Panc1 (cell line): ENCODE measurements around the gene PLS3. TPM values are rescaled to one million over a fixed set of nuclear protein-coding genes. Genes with fewer than 3 reads are reported as not detected.

ENCODE experiments used
- ATAC-seq: fragments of 200-7000 bp; cut with Tn5 transposase; 2 replicates; pipeline ENCODE4 v1.9.1; 2020; ENCODE audit warnings: mild to moderate bottlenecking, moderate library complexity
- BruUV-seq: library from RNA; stranded (reverse); fragments of 400-500 nt; replicated peaks from 2 replicates; lab custom pipeline; 2021; lab: Mats Ljungman, UMichigan
- CTCF ChIA-PET: fragments of 300-600 bp; sonication (Branson Sonifier 250); formaldehyde crosslinking; loops from one replicate; lab custom pipeline; 2022; ENCODE audit warnings: antibody characterized with exemption; lab: Charles Lee
- POLR2A ChIA-PET: fragments of 300-600 bp; sonication (Branson Sonifier 250); formaldehyde crosslinking; loops from one replicate; lab custom pipeline; 2022; ENCODE audit warnings: antibody characterized with exemption; lab: Charles Lee
- DNase-seq: peaks from one replicate; pipeline ENCODE4 v3.0.0-alpha.2; 2010; ENCODE audit warnings: low read depth, low spot score
- H3K27ac ChIP-seq: 2 replicates; pipeline ENCODE4 v1.5.1; 2011; ENCODE audit warnings: mild to moderate bottlenecking, low read length, inconsistent platforms
- H3K27me3 ChIP-seq: fragments of 200-500 bp; sonication (Bioruptor generic); 2 replicates; pipeline ENCODE4 v1.6.0; 2014; ENCODE audit warnings: low read length, inconsistent platforms; ENCODE audit not compliant: control insufficient read depth, insufficient read depth
- H3K36me3 ChIP-seq: fragments of 200-500 bp; sonication (Bioruptor generic); 2 replicates; pipeline ENCODE4 v1.5.1; 2014; ENCODE audit warnings: inconsistent platforms, mild to moderate bottlenecking, low read length, moderate library complexity; ENCODE audit not compliant: control insufficient read depth, insufficient read depth
- H3K4me1 ChIP-seq: 2 replicates; pipeline ENCODE4 v1.5.1; 2011; ENCODE audit warnings: inconsistent platforms, mild to moderate bottlenecking, low read length, moderate library complexity; ENCODE audit not compliant: control insufficient read depth, insufficient read depth
- H3K4me3 ChIP-seq, 2 experiments: 2 replicates each; pipeline ENCODE4 v1.5.1; 2011 to 2012; ENCODE audit warnings: low read depth in 2 of 2, low read length in 2 of 2, mild to moderate bottlenecking in 2 of 2, inconsistent platforms in 1 of 2, moderate library complexity in 1 of 2
- H3K9me3 ChIP-seq: fragments of 200-500 bp; sonication (Bioruptor generic); 2 replicates; pipeline ENCODE4 v1.5.1; 2014; ENCODE audit warnings: low read depth, mild to moderate bottlenecking, inconsistent platforms, low read length, moderate library complexity; ENCODE audit not compliant: control insufficient read depth, insufficient read depth
- POLR2AphosphoS5 ChIP-seq: IDR thresholded peaks from 2 replicates; pipeline ENCODE4 v1.6.1; 2012; ENCODE audit warnings: mild to moderate bottlenecking, low read depth, low read length, moderate library complexity
- SIN3A ChIP-seq: IDR thresholded peaks from 2 replicates; pipeline ENCODE4 v1.6.1; 2012; ENCODE audit warnings: low read depth, mild to moderate bottlenecking, low read length, moderate library complexity, borderline replicate concordance; ENCODE audit not compliant: insufficient read depth
- TCF7L2 ChIP-seq: IDR thresholded peaks from 2 replicates; pipeline ENCODE4 v1.6.1; 2011; ENCODE audit warnings: mild to moderate bottlenecking, low read depth, low read length, inconsistent platforms
- in situ Hi-C: cut with HindIII; loops from 2 replicates; pipeline ENCODE4 v1.10.0; 2016; ENCODE audit warnings: low sequenced_read_pairs, low pct_unique_long_range_greater_than_20kb
- intact Hi-C: fragments of 100-400 bp; cut with micrococcal nuclease; formaldehyde crosslinking; loops from one replicate; pipeline ENCODE4 v1.10.0; 2022; ENCODE audit not compliant: unreplicated experiment
- total RNA-seq: library from RNA; stranded (reverse); gene quantifications from one replicate; pipeline ENCODE4 v1.2.1, GENCODE V29; 2021; ENCODE audit not compliant: unreplicated experiment
- TF ChIP-seq, protein P1 (sequence below): fragments of 450-650 bp; IDR thresholded peaks from 2 replicates; pipeline ENCODE4 v1.5.1; 2017; ENCODE audit warnings: mild to moderate bottlenecking
- TF ChIP-seq, protein P2 (sequence below), 2 experiments: IDR thresholded peaks; 2 replicates each; pipeline ENCODE4 v1.6.1; 2011 to 2012; ENCODE audit warnings: low read depth in 2 of 2, control low read depth in 1 of 2, low read length in 1 of 2, mild to moderate bottlenecking in 1 of 2, moderate library complexity in 1 of 2; ENCODE audit not compliant: insufficient read depth in 1 of 2

The PLS3 gene
- total RNA-seq, 1 experiment from 2014 or later = 164 TPM

DNA sequence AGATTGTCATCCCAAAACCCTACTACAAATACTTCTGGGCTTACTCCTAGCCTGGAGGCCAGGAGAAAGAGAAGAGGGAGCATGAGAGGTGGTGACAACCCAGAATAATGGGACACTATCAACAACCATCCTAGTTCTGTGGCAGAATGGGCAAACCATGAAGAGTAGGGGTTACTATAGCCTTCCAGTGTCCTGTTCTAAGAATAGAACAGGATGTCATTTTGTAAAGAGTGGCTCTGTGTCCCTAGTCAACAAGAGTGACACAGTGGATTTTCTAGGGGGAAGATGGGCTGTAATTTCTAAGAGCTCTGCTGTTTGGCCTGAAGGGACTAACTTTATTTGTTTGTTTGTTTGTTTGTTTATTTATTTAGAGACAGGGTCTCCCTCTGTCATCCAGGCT lies 136.0 kb downstream of the PLS3 start:
- BruUV-seq = no TSS peak
- Histone ChIP-seq H3K27ac (no peak overlapping the region), H3K36me3 (no peaks in the 10 kb centered on the region), H3K4me3 (no peak overlapping the region), H3K4me1 (no peaks in the 10 kb centered on the region), H3K27me3 (no peaks in the 10 kb centered on the region), H3K9me3 (no peaks in the 10 kb centered on the region)
- DNase-seq (no peak), ATAC-seq (no peak)
- ChIA-PET CTCF (no interaction called here), POLR2A (no interaction called here)
- TF ChIP-seq POLR2AphosphoS5 (no peak), TCF7L2 (no peak)
- TF ChIP-seq, protein P1, sequence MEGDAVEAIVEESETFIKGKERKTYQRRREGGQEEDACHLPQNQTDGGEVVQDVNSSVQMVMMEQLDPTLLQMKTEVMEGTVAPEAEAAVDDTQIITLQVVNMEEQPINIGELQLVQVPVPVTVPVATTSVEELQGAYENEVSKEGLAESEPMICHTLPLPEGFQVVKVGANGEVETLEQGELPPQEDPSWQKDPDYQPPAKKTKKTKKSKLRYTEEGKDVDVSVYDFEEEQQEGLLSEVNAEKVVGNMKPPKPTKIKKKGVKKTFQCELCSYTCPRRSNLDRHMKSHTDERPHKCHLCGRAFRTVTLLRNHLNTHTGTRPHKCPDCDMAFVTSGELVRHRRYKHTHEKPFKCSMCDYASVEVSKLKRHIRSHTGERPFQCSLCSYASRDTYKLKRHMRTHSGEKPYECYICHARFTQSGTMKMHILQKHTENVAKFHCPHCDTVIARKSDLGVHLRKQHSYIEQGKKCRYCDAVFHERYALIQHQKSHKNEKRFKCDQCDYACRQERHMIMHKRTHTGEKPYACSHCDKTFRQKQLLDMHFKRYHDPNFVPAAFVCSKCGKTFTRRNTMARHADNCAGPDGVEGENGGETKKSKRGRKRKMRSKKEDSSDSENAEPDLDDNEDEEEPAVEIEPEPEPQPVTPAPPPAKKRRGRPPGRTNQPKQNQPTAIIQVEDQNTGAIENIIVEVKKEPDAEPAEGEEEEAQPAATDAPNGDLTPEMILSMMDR = no peak
- in situ Hi-C loops (no loop called here), intact Hi-C loops (no loop called here)

DNA sequence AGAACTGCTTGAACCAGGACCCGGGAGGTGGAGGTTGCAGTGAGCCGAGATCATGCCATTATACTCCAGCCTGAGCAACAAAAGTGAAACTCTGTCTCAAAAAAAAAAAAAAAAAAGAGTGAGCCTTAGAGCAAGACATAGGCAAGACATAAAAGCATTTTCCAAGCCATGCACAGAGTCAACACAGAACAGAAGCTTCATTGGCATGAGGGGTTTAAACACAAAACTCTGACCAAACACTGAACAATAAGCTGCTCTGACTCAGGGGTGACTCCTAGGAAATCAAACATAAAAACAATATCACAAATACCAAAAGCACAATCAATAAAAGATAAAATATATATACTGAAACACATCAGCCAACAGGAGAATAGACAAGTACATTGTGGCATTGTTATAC lies 136.8 kb downstream of the PLS3 start:
- Histone ChIP-seq H3K9me3 (no peaks in the 10 kb centered on the region), H3K4me3 (no peak overlapping the region), H3K4me1 (no peaks in the 10 kb centered on the region), H3K27me3 (no peaks in the 10 kb centered on the region), H3K27ac (no peak overlapping the region), H3K36me3 (no peaks in the 10 kb centered on the region)
- ATAC-seq = no peak
- no peak for DNase-seq
- TF ChIP-seq TCF7L2 (no peak), POLR2AphosphoS5 (no peak), SIN3A (no peak)
- TF ChIP-seq, protein P2, sequence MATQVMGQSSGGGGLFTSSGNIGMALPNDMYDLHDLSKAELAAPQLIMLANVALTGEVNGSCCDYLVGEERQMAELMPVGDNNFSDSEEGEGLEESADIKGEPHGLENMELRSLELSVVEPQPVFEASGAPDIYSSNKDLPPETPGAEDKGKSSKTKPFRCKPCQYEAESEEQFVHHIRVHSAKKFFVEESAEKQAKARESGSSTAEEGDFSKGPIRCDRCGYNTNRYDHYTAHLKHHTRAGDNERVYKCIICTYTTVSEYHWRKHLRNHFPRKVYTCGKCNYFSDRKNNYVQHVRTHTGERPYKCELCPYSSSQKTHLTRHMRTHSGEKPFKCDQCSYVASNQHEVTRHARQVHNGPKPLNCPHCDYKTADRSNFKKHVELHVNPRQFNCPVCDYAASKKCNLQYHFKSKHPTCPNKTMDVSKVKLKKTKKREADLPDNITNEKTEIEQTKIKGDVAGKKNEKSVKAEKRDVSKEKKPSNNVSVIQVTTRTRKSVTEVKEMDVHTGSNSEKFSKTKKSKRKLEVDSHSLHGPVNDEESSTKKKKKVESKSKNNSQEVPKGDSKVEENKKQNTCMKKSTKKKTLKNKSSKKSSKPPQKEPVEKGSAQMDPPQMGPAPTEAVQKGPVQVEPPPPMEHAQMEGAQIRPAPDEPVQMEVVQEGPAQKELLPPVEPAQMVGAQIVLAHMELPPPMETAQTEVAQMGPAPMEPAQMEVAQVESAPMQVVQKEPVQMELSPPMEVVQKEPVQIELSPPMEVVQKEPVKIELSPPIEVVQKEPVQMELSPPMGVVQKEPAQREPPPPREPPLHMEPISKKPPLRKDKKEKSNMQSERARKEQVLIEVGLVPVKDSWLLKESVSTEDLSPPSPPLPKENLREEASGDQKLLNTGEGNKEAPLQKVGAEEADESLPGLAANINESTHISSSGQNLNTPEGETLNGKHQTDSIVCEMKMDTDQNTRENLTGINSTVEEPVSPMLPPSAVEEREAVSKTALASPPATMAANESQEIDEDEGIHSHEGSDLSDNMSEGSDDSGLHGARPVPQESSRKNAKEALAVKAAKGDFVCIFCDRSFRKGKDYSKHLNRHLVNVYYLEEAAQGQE (IDR thresholded peaks at IDR 0.05; ENCODE audit: insufficient read depth in 1 of 2, low read depth in 2 of 2, low read length in 1 of 2) = no peak
- TF ChIP-seq, protein P1 = no peak
- in situ Hi-C loops (no loop called here), intact Hi-C loops (no loop called here)
- CTCF ChIA-PET = no interaction called here
- no TSS peak for BruUV-seq
- POLR2A ChIA-PET = no interaction called here
